GM13976 (cell line): ENCODE data around the gene MROH8.

Experiments used
- DNase-seq: peaks from one replicate; pipeline ENCODE4 v3.0.0; 2012; ENCODE audit warnings: low spot score
- CTCF ChIP-seq: IDR thresholded peaks from 2 replicates; pipeline ENCODE4 v1.5.1; 2012; ENCODE audit warnings: borderline replicate concordance, mild to moderate bottlenecking; ENCODE audit not compliant: insufficient read depth; ENCODE audit errors: extremely low read depth, missing control alignments, control extremely low read depth
- in situ Hi-C: fragments of 300-500 bp; cut with MboI; formaldehyde crosslinking; loops from one replicate; pipeline ENCODE4 v1.12.0; 2022; ENCODE audit warnings: low sequenced_read_pairs, mixed read lengths, inconsistent platforms; ENCODE audit not compliant: unreplicated experiment

MROH8 gene

GRCh38 chr20:37096415-37097041 lies 82.8 kb downstream of the MROH8 start:
- TF ChIP-seq CTCF = no peak
- DNase-seq = no peak
- in situ Hi-C loops = no loop called here

- peak; percentile 87 for DNase-seq
- peak; percentile 22 for TF ChIP-seq CTCF
- in situ Hi-C loops = no loop called here
These were observed 83.5 kb downstream of the MROH8 start, which contains the start of gene RBL1 for GRCh38 chr20:37095599-37096414. Gene RBL1, minus strand, starts transcription at chr20:37095997. Its CDS starts 69 bp downstream, at chr20:37095928.

- peak; percentile 53 for DNase-seq
- in situ Hi-C loops = no loop called here
- no peak for TF ChIP-seq CTCF
These were observed 84.2 kb downstream of the MROH8 start for GRCh38 chr20:37095108-37095598.

GRCh38 chr20:37090407-37090806 lies 88.9 kb downstream of the MROH8 start:
- no peak for TF ChIP-seq CTCF
- in situ Hi-C loops = no loop called here
- no peak for DNase-seq

GRCh38 chr20:37081717-37082289 lies 97.5 kb downstream of the MROH8 start:
- in situ Hi-C loops = no loop called here
- TF ChIP-seq CTCF = no peak
- DNase-seq = no peak

- in situ Hi-C loops = no loop called here
- TF ChIP-seq CTCF = no peak
- DNase-seq = no peak
These were observed 102.3 kb downstream of the MROH8 start for GRCh38 chr20:37077009-37077408.
